SJSA1 (cell line): ENCODE measurements around the gene XPO6. TPM values are rescaled to one million over a fixed set of nuclear protein-coding genes. Genes with fewer than 3 reads are reported as not detected.

Experiments used
- DNase-seq, 2 experiments: peaks; one replicate each; pipeline ENCODE4 v3.0.0-alpha.2; 2015 to 2020; ENCODE audit warnings: low spot score in 2 of 2, low read depth in 1 of 2
- H3K27ac ChIP-seq: fragments of 250-450 bp; sonication (Bioruptor Pico); 2 replicates; pipeline ENCODE4 v1.5.1; 2020; ENCODE audit warnings: mild to moderate bottlenecking, moderate library complexity
- H3K27me3 ChIP-seq: fragments of 250-450 bp; sonication (Bioruptor Pico); replicated peaks from 2 replicates; pipeline ENCODE4 v1.5.1; 2020; ENCODE audit warnings: mild to moderate bottlenecking, moderate library complexity
- H3K36me3 ChIP-seq: fragments of 250-450 bp; sonication (Bioruptor Pico); 2 replicates; pipeline ENCODE4 v1.5.1; 2020; ENCODE audit warnings: mild to moderate bottlenecking
- H3K4me1 ChIP-seq: fragments of 250-450 bp; sonication (Bioruptor Pico); replicated peaks from 2 replicates; pipeline ENCODE4 v1.6.1; 2021; ENCODE audit warnings: mild to moderate bottlenecking
- H3K4me3 ChIP-seq: fragments of 250-450 bp; sonication (Bioruptor Pico); 2 replicates; pipeline ENCODE4 v1.5.1; 2020; ENCODE audit warnings: mild to moderate bottlenecking
- H3K9me3 ChIP-seq: fragments of 250-450 bp; sonication (Bioruptor Pico); replicated peaks from 2 replicates; pipeline ENCODE4 v1.5.1; 2020; ENCODE audit warnings: mild to moderate bottlenecking
- total RNA-seq: library from RNA; depleted of rRNA; stranded (reverse); fragments of >200 nt; shearing (Covaris generic); gene quantifications from 2 replicates; pipeline ENCODE4 v1.2.3, GENCODE V29; 2014; rRNA removed

The XPO6 gene
- total RNA-seq, 1 experiment from 2014 or later = 164 TPM

DNA sequence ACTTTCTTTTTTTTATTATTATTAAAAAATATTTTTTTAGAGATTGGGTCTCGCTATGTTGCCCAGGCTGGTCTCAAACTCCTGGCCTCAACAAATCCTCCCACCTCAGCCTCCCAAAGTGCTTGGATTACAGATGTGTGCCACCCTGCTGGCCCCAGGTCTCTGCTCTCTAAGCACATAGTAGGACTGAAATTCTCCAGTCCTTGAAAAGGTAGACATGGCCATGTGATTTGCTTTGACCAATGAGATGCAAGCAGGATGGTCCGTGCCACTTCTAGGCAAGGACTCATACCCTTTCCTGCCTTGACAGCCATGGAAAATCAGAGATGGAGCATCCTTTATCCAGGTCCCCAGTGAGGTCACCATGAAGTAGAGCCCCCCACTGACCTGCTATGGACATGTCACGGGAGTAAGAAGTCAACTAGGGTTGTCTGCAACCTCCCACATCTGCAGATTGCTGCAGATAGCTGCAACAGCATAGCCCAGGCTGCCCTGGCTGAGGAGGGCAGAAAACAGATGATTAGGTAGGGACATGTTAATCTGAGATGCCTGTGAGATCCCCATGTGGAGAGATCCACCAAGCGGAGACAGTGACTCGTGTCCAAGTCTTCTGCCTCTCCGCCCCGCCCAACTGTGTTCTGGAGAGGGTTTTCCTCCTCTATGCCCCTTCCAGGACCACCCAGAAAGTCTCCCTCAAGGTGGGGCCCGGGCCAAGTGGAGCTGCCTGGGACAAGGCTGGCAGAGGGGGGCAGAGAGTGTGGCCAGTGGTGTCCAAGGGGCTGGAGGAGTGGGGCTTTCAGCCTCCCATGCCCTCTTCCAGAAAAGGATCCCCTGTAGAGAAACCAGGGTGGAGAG is 159.3 kb downstream of the XPO6 start:
- no peaks in the 10 kb centered on the region for H3K36me3 ChIP-seq
- H3K27ac ChIP-seq = no peak overlapping the region

DNA sequence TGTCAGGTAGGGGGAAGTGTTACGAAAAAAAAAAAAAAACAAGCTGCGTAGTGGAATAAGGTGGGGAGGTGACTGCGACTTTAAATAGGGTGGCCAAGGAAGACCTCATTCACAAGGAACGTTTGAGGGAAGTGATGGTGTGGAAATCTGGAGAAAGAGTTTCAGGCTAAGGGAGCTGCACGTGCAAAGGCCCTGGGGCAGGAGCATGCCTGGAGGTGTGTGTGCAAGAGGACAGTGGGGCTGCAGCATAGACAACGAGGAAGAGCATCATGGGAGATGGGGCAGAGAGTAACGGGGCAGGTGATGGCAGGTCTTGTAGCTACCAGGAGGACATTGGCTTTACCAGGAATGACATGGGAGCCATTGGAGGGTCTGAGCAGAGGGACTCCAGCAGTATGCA is 160.3 kb downstream of the XPO6 start:
- no peaks in the 10 kb centered on the region for H3K36me3 ChIP-seq
- H3K9me3 ChIP-seq = 0 out of 2 replicates have a peak, but pooled peaks cover 3% of the 10 kb centered on the region
- H3K4me3 ChIP-seq = no peak overlapping the region
- H3K27ac ChIP-seq = no peak overlapping the region
- H3K27me3 ChIP-seq = peaks cover 9% of the 10 kb centered on the region
- no peaks in the 10 kb centered on the region for H3K4me1 ChIP-seq
- DNase-seq = no peak

More for the DNA sequence above, 159.3 kb downstream of the XPO6 start:
- Histone ChIP-seq H3K9me3 (0 out of 2 replicates have a peak, but pooled peaks cover 3% of the 10 kb centered on the region), H3K4me1 (no peaks in the 10 kb centered on the region), H3K4me3 (no peak overlapping the region), H3K27me3 (peaks cover 9% of the 10 kb centered on the region)
- DNase-seq = no peak

Other genes starting within 250 kb of the XPO6 start
- not detected in 2 replicates for gene GSG1L, start 148.3 kb downstream of the XPO6 start, total RNA-seq
- not detected in 2 replicates for gene SBK1, start 80.6 kb upstream of the XPO6 start, total RNA-seq
- gene NPIPB6, start 151.5 kb upstream of the XPO6 start, total RNA-seq = 1.2 TPM in 1 of 2 replicates, not detected in the other
- gene EIF3CL, start 191.9 kb upstream of the XPO6 start, total RNA-seq = 43.3 and 49.8 TPM in 2 replicates